HG02759 (cell line): ENCODE data around the gene KRTAP4-3.
"Not testable (repeated sequence)": the region's sequence is repeated elsewhere in the genome, so short reads cannot be mapped to it uniquely, and the experiment has no call there.

Source experiments
- ATAC-seq: cut with Tn5 transposase; IDR thresholded peaks from one replicate; pipeline ENCODE4 v1.9.1; 2021; ENCODE audit warnings: mild to moderate bottlenecking, moderate library complexity; ENCODE audit not compliant: unreplicated experiment

Gene KRTAP4-3

GRCh38 chr17:41168121-41168520 lies at the start of gene KRTAP4-3:
TSS of gene KRTAP4-3 (minus strand) at chr17:41168221. CDS start at chr17:41168172, 49 bp downstream.
- no peak for ATAC-seq

GRCh38 chr17:41215681-41216080 lies 47.7 kb upstream of the KRTAP4-3 start:
- no peak for ATAC-seq

- ATAC-seq = no peak
Measured at GRCh38 chr17:41212524-41213169, 44.6 kb upstream of the KRTAP4-3 start.

GRCh38 chr17:41211845-41212466 lies 43.9 kb upstream of the KRTAP4-3 start:
- ATAC-seq = no peak

- no peak for ATAC-seq
Measured at GRCh38 chr17:41199421-41200078, 31.5 kb upstream of the KRTAP4-3 start.

GRCh38 chr17:41196068-41196467 lies 28.0 kb upstream of the KRTAP4-3 start:
- ATAC-seq = no peak

- ATAC-seq = no peak
Measured at GRCh38 chr17:41190328-41190727, 22.3 kb upstream of the KRTAP4-3 start.

GRCh38 chr17:41189837-41190318 lies 21.9 kb upstream of the KRTAP4-3 start, which contains the start of gene KRTAP9-1:
TSS of gene KRTAP9-1 (plus strand) at chr17:41189887. CDS start at chr17:41189887, 0 bp downstream.
- not testable (repeated sequence) for ATAC-seq

GRCh38 chr17:41186872-41187271 lies 18.9 kb upstream of the KRTAP4-3 start:
- ATAC-seq = no peak

GRCh38 chr17:41185001-41185400 lies 17.0 kb upstream of the KRTAP4-3 start:
- no peak for ATAC-seq

- no peak for ATAC-seq
Measured at GRCh38 chr17:41184480-41184961, 16.5 kb upstream of the KRTAP4-3 start, which contains the start of gene KRTAP4-1. TSS of gene KRTAP4-1 (minus strand) at chr17:41184911. CDS start at chr17:41184854, 57 bp downstream.

GRCh38 chr17:41178843-41179616 lies 11.0 kb upstream of the KRTAP4-3 start:
- no peak for ATAC-seq

- ATAC-seq = no peak
Measured at GRCh38 chr17:41178341-41178740, 10.3 kb upstream of the KRTAP4-3 start.

- no peak for ATAC-seq
Measured at GRCh38 chr17:41177727-41178271, 9.8 kb upstream of the KRTAP4-3 start, which contains the start of gene KRTAP4-2. TSS of gene KRTAP4-2 (minus strand) at chr17:41178221. CDS start at chr17:41178164, 57 bp downstream.

GRCh38 chr17:41176744-41177387 lies 8.8 kb upstream of the KRTAP4-3 start:
- no peak for ATAC-seq

- no peak for ATAC-seq
Measured at GRCh38 chr17:41171886-41172285, 3.9 kb upstream of the KRTAP4-3 start.

- no peak for ATAC-seq
Measured at GRCh38 chr17:41167561-41167960, 460 bp downstream of the KRTAP4-3 start.

- ATAC-seq = no peak
Measured at GRCh38 chr17:41163828-41164227, 4.2 kb downstream of the KRTAP4-3 start.

- ATAC-seq = no peak
Measured at GRCh38 chr17:41160648-41161047, 7.4 kb downstream of the KRTAP4-3 start, which contains the start of gene KRTAP4-4. TSS of gene KRTAP4-4 (minus strand) at chr17:41160748. CDS start at chr17:41160691, 57 bp downstream.

GRCh38 chr17:41160190-41160589 lies 7.8 kb downstream of the KRTAP4-3 start:
- ATAC-seq = not testable (repeated sequence)
